PC-9 (cell line): ENCODE data around the gene RC3H1. TPM values are rescaled to one million over a fixed set of nuclear protein-coding genes. Genes with fewer than 3 reads are reported as not detected.
"Not testable (repeated sequence)": the region's sequence is repeated elsewhere in the genome, so short reads cannot be mapped to it uniquely, and the experiment has no call there.

Source experiments
- BruUV-seq: library from RNA; stranded (reverse); fragments of 400-500 nt; replicated peaks from 2 replicates; lab custom pipeline; 2021; lab: Mats Ljungman, UMichigan
- CTCF ChIA-PET: fragments of 300-600 bp; sonication (Branson Sonifier 250); formaldehyde crosslinking; loops from one replicate; lab custom pipeline; 2022; ENCODE audit warnings: antibody characterized with exemption; lab: Charles Lee
- POLR2A ChIA-PET: fragments of 300-600 bp; sonication (Branson Sonifier 250); formaldehyde crosslinking; loops from one replicate; lab custom pipeline; 2022; ENCODE audit warnings: antibody characterized with exemption; ENCODE audit not compliant: unreplicated experiment; lab: Charles Lee
- DNase-seq, 2 experiments: peaks; one replicate each; pipeline versions ENCODE4 v3.0.0 to v3.0.0-alpha.2; 2015 to 2022; ENCODE audit warnings: mixed read lengths in 1 of 2
- H2AFZ ChIP-seq: fragments of 200-600 bp; sonication (generic); 2 replicates; pipeline ENCODE4 v1.8.1; 2017; ENCODE audit warnings: antibody characterized with exemption
- H3F3A ChIP-seq: fragments of 200-600 bp; sonication (generic); 2 replicates; pipeline ENCODE4 v1.8.1; 2017; ENCODE audit warnings: antibody characterized with exemption, mild to moderate bottlenecking, low read depth; ENCODE audit not compliant: insufficient read depth
- H3K27ac ChIP-seq: fragments of 200-600 bp; sonication (generic); 2 replicates; pipeline ENCODE4 v1.6.1; 2016; ENCODE audit warnings: mixed run types
- H3K27me3 ChIP-seq: fragments of 200-600 bp; sonication (generic); 2 replicates; pipeline ENCODE4 v1.6.1; 2016; ENCODE audit warnings: low read depth, mixed run types; ENCODE audit not compliant: insufficient read depth
- H3K36me3 ChIP-seq: fragments of 200-600 bp; sonication (generic); 2 replicates; pipeline ENCODE4 v1.6.1; 2016; ENCODE audit warnings: low read depth, mixed run types
- H3K4me1 ChIP-seq: fragments of 200-600 bp; sonication (generic); replicated peaks from 2 replicates; pipeline ENCODE4 v1.6.1; 2016; ENCODE audit warnings: mixed run types; ENCODE audit not compliant: insufficient read depth
- H3K4me2 ChIP-seq: fragments of 200-600 bp; sonication (generic); 2 replicates; pipeline ENCODE4 v1.6.1; 2017; ENCODE audit warnings: mixed run types
- H3K4me3 ChIP-seq: fragments of 200-600 bp; sonication (generic); 2 replicates; pipeline ENCODE4 v1.6.1; 2016; ENCODE audit warnings: mixed run types
- H3K79me2 ChIP-seq: fragments of 200-600 bp; sonication (generic); 2 replicates; pipeline ENCODE4 v1.6.1; 2017; ENCODE audit warnings: low read depth, mixed run types
- H3K9me2 ChIP-seq: fragments of 200-600 bp; sonication (generic); 2 replicates; pipeline ENCODE4 v1.8.1; 2017; ENCODE audit warnings: mild to moderate bottlenecking; ENCODE audit not compliant: insufficient read depth
- H3K9me3 ChIP-seq: fragments of 200-600 bp; sonication (generic); 2 replicates; pipeline ENCODE4 v1.8.1; 2016; ENCODE audit warnings: low read depth; ENCODE audit not compliant: insufficient read depth
- H4K20me1 ChIP-seq: fragments of 200-600 bp; sonication (generic); 2 replicates; pipeline ENCODE4 v1.8.1; 2017; ENCODE audit not compliant: insufficient read depth
- EZH2 ChIP-seq: fragments of 200-600 bp; sonication (generic); IDR thresholded peaks from 2 replicates; pipeline ENCODE4 v1.8.0; 2017; ENCODE audit warnings: antibody characterized with exemption, low read depth
- intact Hi-C: fragments of 100-400 bp; cut with micrococcal nuclease; formaldehyde crosslinking; loops from one replicate; pipeline ENCODE4 v1.10.0; 2022; ENCODE audit not compliant: unreplicated experiment
- total RNA-seq: library from RNA; stranded (reverse); gene quantifications from 2 replicates; pipeline ENCODE4 v1.2.3, GENCODE V29; 2021
- TF ChIP-seq, protein P1 (sequence below): fragments of 200-600 bp; sonication (generic); conservative IDR thresholded peaks from 2 replicates; pipeline ENCODE4 v1.6.1; 2017; ENCODE audit warnings: mixed run types, antibody characterized with exemption, mild to moderate bottlenecking, moderate library complexity

RC3H1 gene
- total RNA-seq, 1 experiment from 2014 or later = 29.5 TPM

DNA sequence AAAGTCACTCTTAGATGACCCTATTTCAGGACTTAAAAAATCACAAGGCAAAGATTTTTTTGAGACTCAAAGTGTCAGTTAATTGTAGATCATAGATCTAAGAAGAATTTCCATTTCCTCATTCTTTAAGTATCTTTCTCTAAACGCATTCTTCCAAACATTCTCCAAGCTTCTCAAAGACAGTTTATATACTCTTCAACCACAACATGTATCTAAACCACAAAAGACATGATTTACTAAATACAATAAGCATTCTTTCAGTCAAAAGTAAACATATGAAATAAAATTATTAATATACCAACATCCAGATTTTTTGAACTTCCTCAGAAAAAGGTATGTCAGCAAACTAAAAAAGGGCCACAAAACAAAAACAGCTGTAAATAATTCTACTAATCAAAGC, 24.4 kb downstream of the RC3H1 start:
- TF ChIP-seq, protein P1, sequence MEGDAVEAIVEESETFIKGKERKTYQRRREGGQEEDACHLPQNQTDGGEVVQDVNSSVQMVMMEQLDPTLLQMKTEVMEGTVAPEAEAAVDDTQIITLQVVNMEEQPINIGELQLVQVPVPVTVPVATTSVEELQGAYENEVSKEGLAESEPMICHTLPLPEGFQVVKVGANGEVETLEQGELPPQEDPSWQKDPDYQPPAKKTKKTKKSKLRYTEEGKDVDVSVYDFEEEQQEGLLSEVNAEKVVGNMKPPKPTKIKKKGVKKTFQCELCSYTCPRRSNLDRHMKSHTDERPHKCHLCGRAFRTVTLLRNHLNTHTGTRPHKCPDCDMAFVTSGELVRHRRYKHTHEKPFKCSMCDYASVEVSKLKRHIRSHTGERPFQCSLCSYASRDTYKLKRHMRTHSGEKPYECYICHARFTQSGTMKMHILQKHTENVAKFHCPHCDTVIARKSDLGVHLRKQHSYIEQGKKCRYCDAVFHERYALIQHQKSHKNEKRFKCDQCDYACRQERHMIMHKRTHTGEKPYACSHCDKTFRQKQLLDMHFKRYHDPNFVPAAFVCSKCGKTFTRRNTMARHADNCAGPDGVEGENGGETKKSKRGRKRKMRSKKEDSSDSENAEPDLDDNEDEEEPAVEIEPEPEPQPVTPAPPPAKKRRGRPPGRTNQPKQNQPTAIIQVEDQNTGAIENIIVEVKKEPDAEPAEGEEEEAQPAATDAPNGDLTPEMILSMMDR = no peak
- TF ChIP-seq EZH2 = no peak
- POLR2A ChIA-PET = interaction anchor here (0.5 to 0.6 kb wide), 2 partner anchors 24 to 156 kb away, joined by 3 to 12 read pairs; partner anchors contain the start of gene RC3H1
- H3K79me2 ChIP-seq = peaks cover 77% of the 10 kb centered on the region
- no peak overlapping the region for H3K4me3 ChIP-seq
- H3K9me2 ChIP-seq = no peaks in the 10 kb centered on the region
- H3K9me3 ChIP-seq = no peaks in the 10 kb centered on the region
- H3K4me2 ChIP-seq = no peak overlapping the region
- BruUV-seq = no TSS peak
- peaks cover 9% of the 10 kb centered on the region; the same call in 1 of the 2 replicates for H3K36me3 ChIP-seq
- peaks cover 60% of the 10 kb centered on the region for H4K20me1 ChIP-seq
- CTCF ChIA-PET = no interaction called here
- peaks cover 15% of the 10 kb centered on the region for H3K4me1 ChIP-seq
- intact Hi-C loops = no loop called here
- peak overlapping the region; percentile 20; the same call in 1 of the 2 replicates for H3K27ac ChIP-seq
- peak in 1 of 2 experiments; percentile 63 for DNase-seq
- no peak overlapping the region for H2AFZ ChIP-seq
- H3K27me3 ChIP-seq = no peaks in the 10 kb centered on the region
- H3F3A ChIP-seq = peaks cover 21% of the 10 kb centered on the region; the same call in 1 of the 2 replicates

DNA sequence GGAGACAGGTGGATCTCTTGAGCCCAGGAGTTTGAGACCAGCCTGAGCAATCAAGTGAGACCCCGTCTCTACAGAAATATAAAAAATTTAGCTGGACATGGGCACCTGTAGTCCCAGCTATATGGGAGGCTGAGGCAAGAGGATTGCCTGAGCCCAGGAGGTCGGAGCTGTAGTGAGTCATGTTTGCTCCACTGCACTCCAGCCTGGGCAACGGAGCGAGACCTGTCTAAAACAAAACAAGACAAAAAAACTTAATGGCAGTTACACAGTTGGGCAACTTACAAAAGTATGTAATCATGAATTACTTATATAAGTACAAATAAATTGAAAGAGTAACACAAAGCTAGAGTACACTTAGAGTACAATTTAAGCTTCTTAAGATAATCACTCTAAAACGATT, 25.2 kb downstream of the RC3H1 start:
- no peak overlapping the region for H3K4me3 ChIP-seq
- POLR2A ChIA-PET = no interaction called here
- peaks cover 15% of the 10 kb centered on the region for H3K4me1 ChIP-seq
- no peak for DNase-seq
- no peaks in the 10 kb centered on the region for H3K9me2 ChIP-seq
- H4K20me1 ChIP-seq = peaks cover 56% of the 10 kb centered on the region
- intact Hi-C loops = no loop called here
- no TSS peak for BruUV-seq
- no peaks in the 10 kb centered on the region for H3K27me3 ChIP-seq
- no peaks in the 10 kb centered on the region for H3K9me3 ChIP-seq
- peaks cover 17% of the 10 kb centered on the region; the same call in 1 of the 2 replicates for H3K36me3 ChIP-seq
- H3K79me2 ChIP-seq = peaks cover 71% of the 10 kb centered on the region
- CTCF ChIA-PET = no interaction called here
- no peak overlapping the region for H3K27ac ChIP-seq
- TF ChIP-seq, protein P1 = no peak
- TF ChIP-seq EZH2 = no peak
- H3K4me2 ChIP-seq = no peak overlapping the region
- peaks cover 21% of the 10 kb centered on the region; the same call in 1 of the 2 replicates for H3F3A ChIP-seq
- H2AFZ ChIP-seq = no peak overlapping the region

DNA sequence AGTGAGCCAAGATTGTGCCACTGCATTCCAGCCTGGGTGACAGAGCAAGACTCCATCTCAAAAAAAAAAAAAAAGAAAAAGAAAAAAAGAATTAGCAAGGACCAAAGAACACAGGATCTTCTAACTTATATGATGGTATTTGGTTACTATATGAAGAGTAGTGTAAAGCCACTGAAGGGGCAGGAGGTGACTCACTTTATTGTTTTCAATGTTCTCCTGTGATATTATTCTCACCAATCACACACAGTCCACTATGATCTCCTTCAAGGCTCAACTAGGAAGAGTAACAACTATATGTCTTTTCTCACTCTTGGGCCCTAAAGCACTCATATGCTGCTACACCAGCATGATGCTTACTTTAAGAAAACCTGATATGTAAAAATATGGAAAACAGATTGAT, 26.7 kb downstream of the RC3H1 start:
- Histone ChIP-seq H3F3A (peaks cover 21% of the 10 kb centered on the region; the same call in 1 of the 2 replicates), H3K9me2 (no peaks in the 10 kb centered on the region), H3K27me3 (no peaks in the 10 kb centered on the region), H2AFZ (no peak overlapping the region), H3K4me2 (no peak overlapping the region), H3K9me3 (no peaks in the 10 kb centered on the region), H4K20me1 (peaks cover 44% of the 10 kb centered on the region), H3K27ac (no peak overlapping the region), H3K4me1 (peaks cover 15% of the 10 kb centered on the region), H3K79me2 (peaks cover 58% of the 10 kb centered on the region), H3K36me3 (peaks cover 18% of the 10 kb centered on the region; the same call in 1 of the 2 replicates), H3K4me3 (no peak overlapping the region)
- CTCF ChIA-PET = no interaction called here
- intact Hi-C loops = no loop called here
- no peak for DNase-seq
- TF ChIP-seq, protein P1 = no peak
- no peak for TF ChIP-seq EZH2
- POLR2A ChIA-PET = no interaction called here
- no TSS peak for BruUV-seq

DNA sequence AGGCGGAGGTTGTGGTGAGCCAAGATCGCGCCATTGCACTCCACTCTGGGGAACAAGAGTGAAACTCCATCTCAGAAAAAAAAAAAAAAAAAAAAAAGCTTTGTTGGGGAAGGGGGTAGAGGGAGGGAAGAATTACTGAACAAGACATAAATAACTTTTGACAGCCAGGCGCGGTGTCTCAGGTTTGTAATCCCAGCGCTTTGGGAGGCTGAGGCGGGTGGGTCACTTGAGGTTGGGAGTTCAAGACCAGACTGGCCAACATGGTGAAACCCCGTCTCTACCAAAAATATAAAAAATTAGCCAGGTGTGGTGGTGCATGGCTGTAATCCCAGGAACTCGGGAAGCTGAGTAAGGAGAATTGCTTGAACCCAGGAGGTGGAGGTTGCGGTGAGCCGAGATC, 28.2 kb downstream of the RC3H1 start:
- H3K4me3 ChIP-seq, H3K4me2 ChIP-seq, POLR2A ChIA-PET, BruUV-seq, H2AFZ ChIP-seq, H3K27ac ChIP-seq, DNase-seq, H3K9me2 ChIP-seq, H3K27me3 ChIP-seq, H3K9me3 ChIP-seq, intact Hi-C loops: not testable (repeated sequence)
- CTCF ChIA-PET = interaction anchor here (0.7 kb wide), 2 partner anchors 121 to 745 kb away, joined by 11 to 12 read pairs; no protein-coding TSS in a partner anchor
- Histone ChIP-seq H3K4me1 (peaks cover 15% of the 10 kb centered on the region), H3F3A (peaks cover 14% of the 10 kb centered on the region; the same call in 1 of the 2 replicates), H4K20me1 (peaks cover 34% of the 10 kb centered on the region), H3K36me3 (peaks cover 23% of the 10 kb centered on the region; the same call in 1 of the 2 replicates), H3K79me2 (peaks cover 43% of the 10 kb centered on the region)
